ENCODE data around the gene PCSK1N. TPM values are rescaled to one million over a fixed set of nuclear protein-coding genes. Genes with fewer than 3 reads are reported as not detected.

Gene PCSK1N
- total and polyA plus RNA-seq, 9 of the 15 experiments (the other 6 are each of a cell fraction or from before 2014, with no cell fraction given), result 0.07 to 0.55 (median 0.54) TPM; not detected in 6

DNA sequence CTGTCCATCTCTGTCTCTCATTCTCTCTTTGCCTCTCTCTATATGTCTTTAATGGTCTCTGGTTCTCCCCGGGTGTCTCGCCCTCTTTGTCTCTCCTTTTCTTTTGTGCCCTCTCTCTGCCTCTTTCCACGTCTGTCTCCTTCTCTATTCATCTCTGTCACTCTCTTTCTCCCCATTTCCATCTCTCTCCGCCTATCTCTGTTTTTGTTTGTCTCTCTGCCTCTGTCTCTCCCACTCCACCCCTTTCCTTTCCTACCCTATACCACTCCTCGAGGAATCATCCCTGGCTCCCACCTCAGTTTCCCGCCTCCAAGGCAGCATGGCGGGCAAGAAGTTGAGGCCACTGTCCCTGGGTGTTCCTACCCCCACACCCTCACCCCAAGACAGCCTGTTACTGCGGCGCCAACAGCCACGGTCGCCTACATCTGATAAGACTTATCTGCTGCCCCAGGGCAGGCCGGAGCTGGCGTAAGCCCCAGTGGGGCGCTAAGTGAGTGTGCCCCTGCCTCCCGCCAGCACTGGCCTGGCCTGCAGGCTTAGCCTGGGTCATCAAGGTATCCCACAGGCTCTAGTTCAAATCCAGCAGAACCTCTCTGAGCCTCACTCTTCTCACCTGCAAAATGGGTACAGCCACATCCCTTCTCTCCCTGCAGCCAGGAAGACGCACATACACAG, 49.7 kb downstream of the PCSK1N start (continued):
- TF ChIP-seq, protein P1, sequence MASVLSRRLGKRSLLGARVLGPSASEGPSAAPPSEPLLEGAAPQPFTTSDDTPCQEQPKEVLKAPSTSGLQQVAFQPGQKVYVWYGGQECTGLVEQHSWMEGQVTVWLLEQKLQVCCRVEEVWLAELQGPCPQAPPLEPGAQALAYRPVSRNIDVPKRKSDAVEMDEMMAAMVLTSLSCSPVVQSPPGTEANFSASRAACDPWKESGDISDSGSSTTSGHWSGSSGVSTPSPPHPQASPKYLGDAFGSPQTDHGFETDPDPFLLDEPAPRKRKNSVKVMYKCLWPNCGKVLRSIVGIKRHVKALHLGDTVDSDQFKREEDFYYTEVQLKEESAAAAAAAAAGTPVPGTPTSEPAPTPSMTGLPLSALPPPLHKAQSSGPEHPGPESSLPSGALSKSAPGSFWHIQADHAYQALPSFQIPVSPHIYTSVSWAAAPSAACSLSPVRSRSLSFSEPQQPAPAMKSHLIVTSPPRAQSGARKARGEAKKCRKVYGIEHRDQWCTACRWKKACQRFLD (CRISPR knock-in tag; IDR thresholded peaks at IDR 0.05), result peak; percentile 74; the same call in 1 of the 2 replicates
- TF ChIP-seq ZNF212 (CRISPR knock-in tag; IDR thresholded peaks at IDR 0.05) (no peak), ZBED1 (IDR thresholded peaks at IDR 0.05) (no peak), CHD4 (IDR thresholded peaks at IDR 0.05; ENCODE audit: insufficient read depth, insufficient replicate concordance, low read depth, low read length, poor library complexity, severe bottlenecking) (peak; percentile 96), NFYB (IDR thresholded peaks at IDR 0.05; ENCODE audit: extremely low read depth, insufficient read length) (no peak), ZNF232 (CRISPR knock-in tag; IDR thresholded peaks at IDR 0.05) (no peak), HNRNPUL1 (IDR thresholded peaks at IDR 0.05; ENCODE audit: low read length) (no peak), DACH1 (IDR thresholded peaks at IDR 0.05; ENCODE audit: partially characterized antibody) (no peak), BDP1 (IDR thresholded peaks at IDR 0.05; ENCODE audit: insufficient read depth, insufficient read length) (no peak), FOSL1 (tag; conservative IDR thresholded peaks at IDR 0.05) (0 out of 2 replicates have a peak, but pooled peaks have one; percentile 39), TCF3 (CRISPR knock-in tag; IDR thresholded peaks at IDR 0.05) (peak; percentile 78), WHSC1 (IDR thresholded peaks at IDR 0.05; ENCODE audit: low read length) (no peak), BMI1 (IDR thresholded peaks at IDR 0.05; ENCODE audit: low read length) (no peak), DDX20 (tag; IDR thresholded peaks at IDR 0.05; ENCODE audit: low read depth) (no peak), CHD2 (IDR thresholded peaks at IDR 0.05; ENCODE audit: low read depth, low read length) (no peak), BRF1 (IDR thresholded peaks at IDR 0.05; ENCODE audit: borderline replicate concordance, extremely low read depth, insufficient read length) (no peak), JUND (IDR thresholded peaks at IDR 0.05; ENCODE audit: borderline replicate concordance, low read depth, low read length) (peak; percentile 13; the same call in 1 of the 2 replicates), JUND (tag; IDR thresholded peaks at IDR 0.05; ENCODE audit: borderline replicate concordance, low read depth, low read length) (peak; percentile 56; the same call in 1 of the 3 replicates), KLF16 (IDR thresholded peaks at IDR 0.05) (peak; percentile 53; the same call in 1 of the 2 replicates), SMC3 (conservative IDR thresholded peaks at IDR 0.05; ENCODE audit: insufficient read depth, low read depth, low read length) (no peak), CXXC5 (CRISPR knock-in tag; IDR thresholded peaks at IDR 0.05) (peak; percentile 87)
- TF ChIP-seq, protein P2, sequence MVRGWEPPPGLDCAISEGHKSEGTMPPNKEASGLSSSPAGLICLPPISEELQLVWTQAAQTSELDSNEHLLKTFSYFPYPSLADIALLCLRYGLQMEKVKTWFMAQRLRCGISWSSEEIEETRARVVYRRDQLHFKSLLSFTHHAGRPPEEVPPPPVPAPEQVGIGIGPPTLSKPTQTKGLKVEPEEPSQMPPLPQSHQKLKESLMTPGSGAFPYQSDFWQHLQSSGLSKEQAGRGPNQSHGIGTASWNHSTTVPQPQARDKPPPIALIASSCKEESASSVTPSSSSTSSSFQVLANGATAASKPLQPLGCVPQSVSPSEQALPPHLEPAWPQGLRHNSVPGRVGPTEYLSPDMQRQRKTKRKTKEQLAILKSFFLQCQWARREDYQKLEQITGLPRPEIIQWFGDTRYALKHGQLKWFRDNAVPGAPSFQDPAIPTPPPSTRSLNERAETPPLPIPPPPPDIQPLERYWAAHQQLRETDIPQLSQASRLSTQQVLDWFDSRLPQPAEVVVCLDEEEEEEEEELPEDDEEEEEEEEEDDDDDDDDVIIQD (CRISPR knock-in tag; IDR thresholded peaks at IDR 0.05), result no peak; the same call in 1 of the 2 replicates
- TF ChIP-seq, protein P3, sequence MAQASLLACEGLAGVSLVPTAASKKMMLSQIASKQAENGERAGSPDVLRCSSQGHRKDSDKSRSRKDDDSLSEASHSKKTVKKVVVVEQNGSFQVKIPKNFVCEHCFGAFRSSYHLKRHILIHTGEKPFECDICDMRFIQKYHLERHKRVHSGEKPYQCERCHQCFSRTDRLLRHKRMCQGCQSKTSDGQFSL (CRISPR knock-in tag; IDR thresholded peaks at IDR 0.05), result no peak
- TF ChIP-seq, protein P3 (tag; IDR thresholded peaks at IDR 0.05), result no peak
- TF ChIP-seq, protein P4, sequence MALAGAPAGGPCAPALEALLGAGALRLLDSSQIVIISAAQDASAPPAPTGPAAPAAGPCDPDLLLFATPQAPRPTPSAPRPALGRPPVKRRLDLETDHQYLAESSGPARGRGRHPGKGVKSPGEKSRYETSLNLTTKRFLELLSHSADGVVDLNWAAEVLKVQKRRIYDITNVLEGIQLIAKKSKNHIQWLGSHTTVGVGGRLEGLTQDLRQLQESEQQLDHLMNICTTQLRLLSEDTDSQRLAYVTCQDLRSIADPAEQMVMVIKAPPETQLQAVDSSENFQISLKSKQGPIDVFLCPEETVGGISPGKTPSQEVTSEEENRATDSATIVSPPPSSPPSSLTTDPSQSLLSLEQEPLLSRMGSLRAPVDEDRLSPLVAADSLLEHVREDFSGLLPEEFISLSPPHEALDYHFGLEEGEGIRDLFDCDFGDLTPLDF (CRISPR knock-in tag; IDR thresholded peaks at IDR 0.05), result no peak; the same call in 1 of the 2 replicates

Measured in K562 (cell line).